Vagina (tissue), 2 donors: ENCODE data around the gene PTPRG. TPM values are rescaled to one million over a fixed set of nuclear protein-coding genes. Genes with fewer than 3 reads are reported as not detected.

Experiments used
- DNase-seq, 2 donors: peaks; one replicate each; pipeline ENCODE4 v3.0.0-alpha.2; 2017; ENCODE audit errors: extremely low spot score in 2 of 2
- H3K27ac ChIP-seq: fragments of 200-600 bp; sonication (generic); one replicate; pipeline ENCODE4 v1.5.1; 2019
- H3K27me3 ChIP-seq: fragments of 200-600 bp; sonication (generic); one replicate; pipeline ENCODE4 v1.5.1; 2019
- H3K36me3 ChIP-seq, 2 donors: fragments of 200-600 bp; sonication (generic); one replicate each; pipeline ENCODE4 v1.5.1; 2017 to 2019
- H3K4me1 ChIP-seq: fragments of 200-600 bp; sonication (generic); one replicate; pipeline ENCODE4 v1.5.1; 2019
- H3K4me3 ChIP-seq, 2 donors: fragments of 200-600 bp; sonication (generic); 1 replicate in 1 of 2; 2 replicates in 1 of 2; pipeline ENCODE4 v1.5.1; 2016 to 2019
- H3K9me3 ChIP-seq: fragments of 200-600 bp; sonication (generic); one replicate; pipeline ENCODE4 v1.5.1; 2019
- POLR2A ChIP-seq, 2 donors: fragments of 450-650 bp; IDR thresholded peaks; one replicate each; pipeline ENCODE4 v1.6.1; 2017; ENCODE audit warnings: antibody characterized with exemption in 2 of 2, mild to moderate bottlenecking in 2 of 2, moderate library complexity in 2 of 2
- POLR2AphosphoS5 ChIP-seq, 2 donors: sonication (generic); formaldehyde crosslinking; IDR thresholded peaks; one replicate each; pipeline ENCODE4 v1.9.0; 2017; ENCODE audit warnings: antibody characterized with exemption in 2 of 2, mild to moderate bottlenecking in 2 of 2, low read depth in 1 of 2; ENCODE audit not compliant: insufficient read depth in 1 of 2
- intact Hi-C: fragments of 100-400 bp; cut with DNase I; formaldehyde crosslinking; loops from one replicate; pipeline ENCODE4 v1.15.1; 2023
- total RNA-seq: library from RNA; depleted of rRNA; stranded (reverse); fragments of >200 nt; gene quantifications from one replicate; pipeline ENCODE4 v1.2.3, GENCODE V29; 2016
- TF ChIP-seq, protein P1 (sequence below), 3 experiments: fragments of 450-650 bp in 2 of 3; fragments of 200-600 bp in 1 of 3; sonication (generic) in 1 of 3; IDR thresholded peaks; one replicate each; pipeline ENCODE4 v1.5.1; 2017 to 2019; ENCODE audit warnings: antibody characterized with exemption in 3 of 3, mild to moderate bottlenecking in 2 of 3, moderate library complexity in 2 of 3

Gene PTPRG
- total RNA-seq, 1 donor from 2014 or later = 47.6 TPM

DNA sequence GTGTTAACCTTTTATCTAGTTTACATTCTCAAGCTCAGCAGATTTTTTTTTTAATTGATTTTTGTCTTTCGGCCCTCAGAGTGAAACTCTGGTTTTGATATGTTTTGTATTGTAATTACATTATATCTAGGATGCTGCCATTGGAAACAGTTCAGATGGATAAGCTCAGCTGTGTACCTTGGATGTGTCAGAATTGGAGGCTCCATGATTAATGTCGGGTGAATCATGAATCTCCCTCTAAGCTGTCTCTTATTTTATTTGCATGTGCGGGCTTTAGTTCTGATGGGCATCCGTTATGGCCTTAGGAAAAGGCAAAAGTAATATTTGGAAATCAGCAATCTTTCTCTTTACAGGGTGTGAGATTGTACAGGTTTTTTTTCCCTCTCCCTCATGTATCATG lies 4.2 kb downstream of the PTPRG start:
- H3K9me3 ChIP-seq = no peaks in the 10 kb centered on the region
- intact Hi-C loops = loop anchor here (10.0 kb wide), 1 partner anchor 369 kb away; no protein-coding TSS in a partner anchor
- DNase-seq = no peak
- no peak overlapping the region for H3K4me3 ChIP-seq
- peaks cover 28% of the 10 kb centered on the region for H3K4me1 ChIP-seq
- H3K27ac ChIP-seq = no peak overlapping the region
- no peaks in the 10 kb centered on the region for H3K36me3 ChIP-seq
- H3K27me3 ChIP-seq = no peaks in the 10 kb centered on the region
- TF ChIP-seq, protein P1, sequence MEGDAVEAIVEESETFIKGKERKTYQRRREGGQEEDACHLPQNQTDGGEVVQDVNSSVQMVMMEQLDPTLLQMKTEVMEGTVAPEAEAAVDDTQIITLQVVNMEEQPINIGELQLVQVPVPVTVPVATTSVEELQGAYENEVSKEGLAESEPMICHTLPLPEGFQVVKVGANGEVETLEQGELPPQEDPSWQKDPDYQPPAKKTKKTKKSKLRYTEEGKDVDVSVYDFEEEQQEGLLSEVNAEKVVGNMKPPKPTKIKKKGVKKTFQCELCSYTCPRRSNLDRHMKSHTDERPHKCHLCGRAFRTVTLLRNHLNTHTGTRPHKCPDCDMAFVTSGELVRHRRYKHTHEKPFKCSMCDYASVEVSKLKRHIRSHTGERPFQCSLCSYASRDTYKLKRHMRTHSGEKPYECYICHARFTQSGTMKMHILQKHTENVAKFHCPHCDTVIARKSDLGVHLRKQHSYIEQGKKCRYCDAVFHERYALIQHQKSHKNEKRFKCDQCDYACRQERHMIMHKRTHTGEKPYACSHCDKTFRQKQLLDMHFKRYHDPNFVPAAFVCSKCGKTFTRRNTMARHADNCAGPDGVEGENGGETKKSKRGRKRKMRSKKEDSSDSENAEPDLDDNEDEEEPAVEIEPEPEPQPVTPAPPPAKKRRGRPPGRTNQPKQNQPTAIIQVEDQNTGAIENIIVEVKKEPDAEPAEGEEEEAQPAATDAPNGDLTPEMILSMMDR (IDR thresholded peaks at IDR 0.05) = no peak
- no peak for TF ChIP-seq POLR2AphosphoS5 (IDR thresholded peaks at IDR 0.05; ENCODE audit: insufficient read depth in 1 of 2, low read depth in 1 of 2)
- no peak for TF ChIP-seq POLR2A (IDR thresholded peaks at IDR 0.05)

DNA sequence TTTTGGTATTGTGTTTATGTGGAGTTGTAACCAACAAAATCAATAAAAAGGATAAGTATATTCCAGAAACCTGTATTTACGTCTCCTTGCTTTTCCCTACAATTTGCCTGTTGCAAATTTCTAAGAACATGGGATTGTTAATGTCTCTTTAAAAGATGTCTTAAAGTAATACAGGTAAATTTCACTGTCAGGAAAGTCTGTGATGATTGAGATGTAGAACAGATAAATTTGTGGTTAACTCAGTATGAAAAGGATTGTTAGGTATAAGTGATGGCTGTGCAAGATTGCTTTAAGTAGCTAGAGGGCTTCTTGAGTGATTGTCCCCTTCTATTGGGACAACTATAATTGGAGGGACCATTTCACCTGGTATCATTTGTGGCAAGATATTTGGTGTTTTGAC lies 6.8 kb downstream of the PTPRG start:
- intact Hi-C loops = loop anchor here (10.0 kb wide), 1 partner anchor 367 kb away; no protein-coding TSS in a partner anchor
- Histone ChIP-seq H3K4me1 (peaks cover 33% of the 10 kb centered on the region), H3K27me3 (no peaks in the 10 kb centered on the region), H3K27ac (no peak overlapping the region), H3K36me3 (no peaks in the 10 kb centered on the region), H3K4me3 (no peak overlapping the region), H3K9me3 (no peaks in the 10 kb centered on the region)
- TF ChIP-seq POLR2A (IDR thresholded peaks at IDR 0.05) (no peak), POLR2AphosphoS5 (IDR thresholded peaks at IDR 0.05; ENCODE audit: insufficient read depth in 1 of 2, low read depth in 1 of 2) (no peak)
- TF ChIP-seq, protein P1 (IDR thresholded peaks at IDR 0.05) = no peak
- no peak for DNase-seq

DNA sequence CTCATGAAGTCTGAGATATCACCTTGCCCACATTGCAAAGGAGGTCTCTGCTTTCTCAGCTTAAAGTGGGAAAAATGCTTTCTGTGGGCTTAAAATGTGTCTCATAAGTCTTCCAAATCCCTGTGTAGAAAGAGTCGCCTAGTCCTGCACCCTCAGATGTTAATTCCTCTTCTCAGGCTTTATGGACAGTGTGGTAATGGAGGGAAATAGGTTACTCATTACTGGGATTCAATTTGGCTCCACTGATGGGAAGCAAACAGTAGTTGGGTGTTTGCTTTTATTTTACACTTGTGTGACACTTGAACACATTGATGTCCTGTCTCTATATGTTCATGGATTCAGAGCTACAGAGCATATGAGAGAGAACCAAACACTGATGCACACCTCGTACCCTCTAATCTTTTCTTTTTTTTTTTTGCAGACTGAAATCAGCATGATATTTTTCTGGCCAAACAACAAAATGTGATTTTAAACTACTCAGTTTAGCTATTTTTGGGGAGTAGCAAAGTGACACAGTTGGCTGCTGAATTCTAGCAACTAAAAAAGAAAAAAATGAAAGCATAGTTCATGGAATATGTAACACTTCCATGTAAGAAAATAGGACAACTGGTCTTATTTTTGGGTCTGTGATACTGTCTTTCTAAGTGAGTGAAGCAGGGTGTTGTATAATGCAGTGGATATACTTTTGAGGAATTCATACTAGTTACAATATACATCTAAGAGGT lies 8.6 kb downstream of the PTPRG start:
- H3K9me3 ChIP-seq = no peaks in the 10 kb centered on the region
- TF ChIP-seq POLR2A (IDR thresholded peaks at IDR 0.05) (no peak), POLR2AphosphoS5 (IDR thresholded peaks at IDR 0.05; ENCODE audit: insufficient read depth in 1 of 2, low read depth in 1 of 2) (no peak)
- TF ChIP-seq, protein P1 (IDR thresholded peaks at IDR 0.05) = no peak
- peaks cover 15% of the 10 kb centered on the region for H3K4me1 ChIP-seq
- DNase-seq = no peak
- no peaks in the 10 kb centered on the region for H3K27me3 ChIP-seq
- intact Hi-C loops = loop anchor here (10.0 kb wide), 1 partner anchor 365 kb away; no protein-coding TSS in a partner anchor
- no peak overlapping the region for H3K27ac ChIP-seq
- no peaks in the 10 kb centered on the region for H3K36me3 ChIP-seq
- no peak overlapping the region for H3K4me3 ChIP-seq

DNA sequence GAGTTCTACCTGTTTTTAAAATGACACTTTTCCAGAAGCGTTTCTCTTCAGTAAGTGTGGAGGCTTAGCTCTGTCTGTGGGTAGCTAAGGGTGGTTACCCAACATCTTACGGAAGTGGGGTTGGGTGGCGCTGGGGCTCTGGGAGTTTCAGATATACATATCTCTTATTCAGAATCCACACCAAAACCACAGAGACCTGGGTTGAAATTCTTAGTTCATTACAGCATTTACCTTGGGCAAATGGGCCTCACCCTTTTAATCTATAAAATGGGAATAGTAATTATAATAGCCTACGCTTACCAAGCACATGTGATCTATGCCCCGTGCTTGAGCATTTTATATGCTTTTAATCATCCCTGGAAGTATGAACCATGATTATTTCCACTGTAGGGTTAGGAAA lies 9.4 kb downstream of the PTPRG start:
- DNase-seq = peak in 1 of 2 donors; percentile 37
- intact Hi-C loops = no loop called here
- H3K9me3 ChIP-seq = no peaks in the 10 kb centered on the region
- TF ChIP-seq, protein P1 (IDR thresholded peaks at IDR 0.05) = no peak
- TF ChIP-seq POLR2A (IDR thresholded peaks at IDR 0.05) (no peak), POLR2AphosphoS5 (IDR thresholded peaks at IDR 0.05; ENCODE audit: insufficient read depth in 1 of 2, low read depth in 1 of 2) (no peak)
- H3K27me3 ChIP-seq = no peaks in the 10 kb centered on the region
- H3K4me3 ChIP-seq = no peak overlapping the region
- H3K27ac ChIP-seq = no peak overlapping the region
- H3K36me3 ChIP-seq = no peaks in the 10 kb centered on the region
- H3K4me1 ChIP-seq = peaks cover 7% of the 10 kb centered on the region
